GM18520 (cell line): ENCODE results near the gene ALG12.

Experiments
- ATAC-seq: cut with Tn5 transposase; IDR thresholded peaks from one replicate; pipeline ENCODE4 v1.9.1; 2021; ENCODE audit not compliant: unreplicated experiment

Gene ALG12

DNA sequence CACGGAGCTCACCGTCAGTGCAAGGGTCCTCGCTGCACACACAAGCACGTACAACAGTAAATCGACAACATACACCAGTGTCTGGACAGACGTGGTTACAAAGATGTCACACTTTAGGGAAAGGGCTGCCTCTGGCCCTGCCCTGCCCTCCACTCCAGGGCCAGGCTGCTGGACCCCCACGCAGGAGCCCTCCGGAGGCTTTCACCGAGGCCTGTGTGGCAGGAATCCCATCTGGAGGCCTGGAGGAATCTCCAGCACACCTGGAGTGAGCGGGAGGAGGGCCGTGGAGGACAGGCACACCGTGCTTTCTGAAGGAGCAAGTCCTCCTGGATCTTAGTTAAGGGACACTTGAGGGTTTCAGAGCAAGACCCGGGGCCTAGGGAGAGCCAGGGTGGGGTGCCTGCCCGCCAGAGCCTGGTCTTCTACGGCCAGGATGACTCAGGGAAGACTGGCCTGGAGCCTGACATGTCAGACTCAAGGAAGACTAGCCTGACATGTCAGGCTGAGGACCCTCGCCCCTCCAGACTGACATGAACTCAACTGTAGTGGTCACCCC is 40.2 kb upstream of the ALG12 start:
- no peak for ATAC-seq

GRCh38 chr22:49957826-49958365 is 39.7 kb upstream of the ALG12 start:
- no peak for ATAC-seq

DNA sequence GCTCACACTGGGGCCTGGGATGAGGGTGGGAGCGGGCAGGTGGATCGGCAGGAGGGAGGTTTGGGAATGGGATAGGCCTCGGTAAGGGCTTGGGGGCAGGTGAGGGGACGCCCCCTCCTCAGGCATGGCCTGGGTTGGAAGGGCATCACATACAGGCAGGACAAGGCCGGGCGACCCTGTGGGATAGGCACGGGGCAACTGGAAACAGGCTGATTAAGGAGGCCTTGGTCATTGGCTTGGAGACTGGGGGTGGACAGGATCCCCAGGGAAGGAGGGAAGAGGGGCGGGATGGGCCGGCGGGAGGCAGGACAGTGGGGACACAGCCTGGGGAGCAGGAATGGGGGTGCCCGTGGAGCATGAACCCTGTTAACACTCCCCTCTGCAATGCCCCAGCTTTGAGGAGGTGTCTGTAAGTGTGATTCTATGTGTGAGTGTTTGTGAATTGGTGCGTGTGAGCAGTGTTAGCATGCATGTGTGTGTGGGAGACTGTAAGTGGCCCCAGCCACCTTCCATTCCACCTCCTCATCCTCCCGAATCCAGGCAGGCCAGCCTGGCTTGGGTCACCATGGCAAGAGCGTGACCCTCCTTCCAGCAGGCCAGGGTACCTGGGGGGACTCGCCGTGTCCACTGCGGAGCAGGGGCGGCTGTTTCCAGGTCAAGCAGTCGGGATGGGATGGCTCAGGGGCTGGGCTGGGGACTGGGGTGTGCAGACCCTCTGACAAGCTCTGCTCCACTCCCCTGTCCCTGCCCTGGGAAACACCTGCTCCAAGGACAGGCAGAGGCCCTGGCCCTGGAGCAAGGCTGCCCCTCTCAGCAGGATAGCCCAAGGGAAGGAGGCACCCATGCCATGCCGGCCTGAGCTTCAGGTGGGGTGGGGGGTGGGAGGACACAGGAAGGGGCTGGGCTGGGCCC is 38.9 kb upstream of the ALG12 start:
- no peak for ATAC-seq

- no peak for ATAC-seq
Measured at GRCh38 chr22:49956418-49956770, 38.2 kb upstream of the ALG12 start.

DNA sequence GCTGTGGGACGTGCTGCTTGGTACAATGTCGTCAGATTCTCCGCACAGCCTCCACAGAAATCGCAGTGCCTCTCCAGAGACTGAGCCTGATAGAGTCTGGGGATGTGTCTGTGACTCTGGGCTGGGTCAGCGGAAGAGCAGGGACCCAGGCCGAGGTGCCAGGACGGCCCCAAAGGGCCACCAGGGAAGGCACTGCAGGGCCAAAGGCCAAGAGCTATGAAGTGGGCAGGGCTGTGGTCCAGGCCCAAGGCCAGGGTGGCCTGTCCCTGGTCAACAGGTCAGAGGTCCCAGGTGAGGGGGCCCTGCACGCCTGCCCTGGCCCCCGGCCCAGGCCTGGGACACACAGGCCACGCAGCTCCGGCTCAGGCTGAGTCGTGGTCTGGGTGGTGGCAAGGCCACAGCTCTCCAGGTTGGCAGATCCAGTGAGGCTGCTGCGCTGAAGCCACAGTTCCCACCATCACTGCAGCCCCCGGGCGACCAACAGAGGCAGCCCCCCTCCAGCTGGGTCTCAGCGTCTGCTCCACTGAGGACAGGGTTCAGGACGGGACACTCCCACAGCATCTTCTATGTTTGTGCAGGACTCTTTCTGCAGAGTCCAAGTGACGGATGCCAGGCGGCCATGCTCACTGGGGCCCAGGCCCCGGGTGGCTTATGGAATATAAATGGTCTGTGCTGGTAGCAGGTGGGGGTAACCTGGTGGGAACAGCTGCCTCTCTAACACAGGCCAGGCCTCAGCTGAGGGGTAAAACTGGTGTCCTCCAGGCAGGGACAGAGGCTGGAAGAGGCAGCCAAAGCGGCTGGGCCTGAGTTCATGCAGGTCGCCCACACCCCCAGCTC is 37.6 kb upstream of the ALG12 start:
- ATAC-seq: no peak

- ATAC-seq: no peak
Measured at GRCh38 chr22:49954991-49955580, 36.8 kb upstream of the ALG12 start.

GRCh38 chr22:49954354-49954753 is 36.1 kb upstream of the ALG12 start:
- no peak for ATAC-seq

GRCh38 chr22:49953680-49954344 is 35.6 kb upstream of the ALG12 start:
- no peak for ATAC-seq

GRCh38 chr22:49953027-49953679 is 34.9 kb upstream of the ALG12 start:
- ATAC-seq: no peak

DNA sequence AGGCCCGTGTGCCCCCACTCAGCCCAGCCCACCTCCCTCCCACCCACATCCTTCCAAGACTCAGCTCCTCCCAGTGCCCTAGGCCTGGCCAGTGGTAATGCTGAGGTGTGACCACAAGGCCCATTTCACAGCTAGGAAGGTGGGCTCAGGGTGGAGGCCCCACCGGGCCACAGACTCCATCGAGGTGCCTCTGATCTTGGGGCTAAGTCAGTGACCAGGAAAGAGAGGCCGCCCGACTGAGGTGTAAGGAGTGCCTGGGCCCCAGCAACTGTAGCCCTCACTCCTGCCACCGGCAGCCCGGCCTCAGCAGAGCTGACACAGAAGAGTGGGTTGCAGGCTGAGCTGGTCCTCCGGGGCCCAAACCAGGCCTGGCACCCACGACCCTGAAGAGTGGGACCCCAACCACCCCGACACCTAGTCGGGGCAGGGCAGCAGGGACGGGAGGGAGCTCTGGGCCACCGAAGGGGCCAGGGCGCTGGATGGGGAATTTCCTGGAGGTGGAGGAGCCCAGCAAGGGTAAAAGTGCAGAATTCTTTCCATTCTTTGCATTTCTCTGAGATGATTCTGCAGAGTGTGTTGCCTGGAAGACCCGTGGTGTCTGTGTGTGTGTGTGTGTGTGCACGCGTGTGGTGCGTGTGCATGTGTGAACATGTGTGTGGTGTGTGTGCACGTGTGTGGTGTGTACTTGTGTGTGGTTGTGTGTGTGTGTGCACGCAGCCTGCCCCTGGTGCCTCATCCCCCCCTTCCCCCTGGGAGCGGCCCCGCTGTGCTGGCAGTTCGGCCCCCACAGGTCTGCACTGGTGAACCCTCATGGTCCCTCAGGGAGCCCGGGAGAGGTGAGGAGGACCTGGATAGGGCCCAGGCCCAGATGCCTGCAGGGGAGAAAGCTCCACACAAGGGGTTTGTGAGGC is 34.0 kb upstream of the ALG12 start:
- ATAC-seq: no peak

DNA sequence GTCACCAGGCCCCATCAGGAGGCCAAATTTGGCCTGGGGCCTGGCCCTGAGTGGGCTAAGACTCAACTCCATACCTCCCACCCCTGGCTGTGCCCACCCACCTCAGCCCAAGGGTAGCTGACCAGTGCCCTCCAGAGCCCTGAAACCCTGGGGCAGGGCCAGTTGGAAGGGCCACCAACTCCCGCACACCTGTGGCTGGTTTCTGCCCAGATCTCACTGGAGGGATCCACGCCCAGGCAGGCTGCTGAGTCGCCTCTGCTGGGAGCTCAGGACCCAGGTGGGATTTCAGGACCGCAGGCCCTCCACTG is 33.4 kb upstream of the ALG12 start:
- no peak for ATAC-seq

- no peak for ATAC-seq
Measured at GRCh38 chr22:49951000-49951677, 32.9 kb upstream of the ALG12 start.

- ATAC-seq: no peak
Measured at GRCh38 chr22:49950396-49950994, 32.3 kb upstream of the ALG12 start.

GRCh38 chr22:49949914-49950292 is 31.7 kb upstream of the ALG12 start:
- ATAC-seq: no peak

- ATAC-seq: no peak
Measured at GRCh38 chr22:49948958-49949913, 31.0 kb upstream of the ALG12 start.

- ATAC-seq: no peak
Measured at GRCh38 chr22:49948116-49948957, 30.1 kb upstream of the ALG12 start.
